ENCODE results near the gene MYMX.

The MYMX gene

DNA sequence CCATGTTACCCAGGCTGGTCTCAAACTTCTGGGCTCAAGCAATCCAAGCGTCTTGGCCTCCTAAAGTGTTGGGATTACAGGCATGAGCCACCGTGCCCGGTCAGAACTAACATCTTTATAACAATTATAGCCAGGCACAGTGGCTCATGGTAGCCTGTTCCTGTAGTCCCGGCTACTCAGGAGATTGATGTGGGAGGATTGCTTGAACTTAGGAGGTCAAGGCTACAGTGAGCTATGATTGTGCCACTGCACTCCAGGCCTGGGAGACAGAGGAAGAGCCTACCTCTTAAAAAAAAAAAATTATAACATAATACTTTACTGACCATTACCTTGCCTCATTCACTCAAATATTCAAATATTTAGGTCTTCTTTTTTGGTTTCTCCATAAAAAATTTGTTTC is 16.8 kb upstream of the MYMX start:
- H3K27ac ChIP-seq: no peak overlapping the region
- no peak for TF ChIP-seq ZFX (IDR thresholded peaks at IDR 0.05)
- TF ChIP-seq, protein P1, sequence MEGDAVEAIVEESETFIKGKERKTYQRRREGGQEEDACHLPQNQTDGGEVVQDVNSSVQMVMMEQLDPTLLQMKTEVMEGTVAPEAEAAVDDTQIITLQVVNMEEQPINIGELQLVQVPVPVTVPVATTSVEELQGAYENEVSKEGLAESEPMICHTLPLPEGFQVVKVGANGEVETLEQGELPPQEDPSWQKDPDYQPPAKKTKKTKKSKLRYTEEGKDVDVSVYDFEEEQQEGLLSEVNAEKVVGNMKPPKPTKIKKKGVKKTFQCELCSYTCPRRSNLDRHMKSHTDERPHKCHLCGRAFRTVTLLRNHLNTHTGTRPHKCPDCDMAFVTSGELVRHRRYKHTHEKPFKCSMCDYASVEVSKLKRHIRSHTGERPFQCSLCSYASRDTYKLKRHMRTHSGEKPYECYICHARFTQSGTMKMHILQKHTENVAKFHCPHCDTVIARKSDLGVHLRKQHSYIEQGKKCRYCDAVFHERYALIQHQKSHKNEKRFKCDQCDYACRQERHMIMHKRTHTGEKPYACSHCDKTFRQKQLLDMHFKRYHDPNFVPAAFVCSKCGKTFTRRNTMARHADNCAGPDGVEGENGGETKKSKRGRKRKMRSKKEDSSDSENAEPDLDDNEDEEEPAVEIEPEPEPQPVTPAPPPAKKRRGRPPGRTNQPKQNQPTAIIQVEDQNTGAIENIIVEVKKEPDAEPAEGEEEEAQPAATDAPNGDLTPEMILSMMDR (conservative IDR thresholded peaks at IDR 0.05): no peak

DNA sequence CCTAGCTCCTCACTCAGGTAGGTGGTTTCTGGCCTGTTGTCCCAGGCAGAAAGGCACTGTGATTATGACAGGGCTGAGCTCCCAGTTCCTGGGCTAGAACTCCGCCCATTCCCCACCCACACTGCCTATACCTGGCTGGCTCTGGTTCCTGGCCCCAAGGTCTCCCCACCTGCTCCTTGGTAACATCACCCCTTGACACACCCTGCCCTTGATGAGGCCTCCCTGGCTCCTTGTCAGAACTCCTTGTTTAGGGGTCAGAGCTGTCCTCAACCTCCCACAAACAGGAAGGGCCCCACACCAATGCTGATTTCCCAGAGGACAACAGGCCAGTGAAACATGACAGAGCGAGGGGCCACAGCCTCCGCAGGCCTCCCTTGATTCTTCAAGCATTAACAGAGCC is 15.5 kb upstream of the MYMX start:
- no peak overlapping the region for H3K27ac ChIP-seq
- TF ChIP-seq, protein P1 (conservative IDR thresholded peaks at IDR 0.05): no peak
- TF ChIP-seq ZFX (IDR thresholded peaks at IDR 0.05): no peak

- no peak for TF ChIP-seq ZFX (IDR thresholded peaks at IDR 0.05)
- TF ChIP-seq, protein P1 (conservative IDR thresholded peaks at IDR 0.05): no peak
- H3K27ac ChIP-seq: no peak overlapping the region
These were observed 15.0 kb upstream of the MYMX start for GRCh38 chr6:44201638-44202303.

DNA sequence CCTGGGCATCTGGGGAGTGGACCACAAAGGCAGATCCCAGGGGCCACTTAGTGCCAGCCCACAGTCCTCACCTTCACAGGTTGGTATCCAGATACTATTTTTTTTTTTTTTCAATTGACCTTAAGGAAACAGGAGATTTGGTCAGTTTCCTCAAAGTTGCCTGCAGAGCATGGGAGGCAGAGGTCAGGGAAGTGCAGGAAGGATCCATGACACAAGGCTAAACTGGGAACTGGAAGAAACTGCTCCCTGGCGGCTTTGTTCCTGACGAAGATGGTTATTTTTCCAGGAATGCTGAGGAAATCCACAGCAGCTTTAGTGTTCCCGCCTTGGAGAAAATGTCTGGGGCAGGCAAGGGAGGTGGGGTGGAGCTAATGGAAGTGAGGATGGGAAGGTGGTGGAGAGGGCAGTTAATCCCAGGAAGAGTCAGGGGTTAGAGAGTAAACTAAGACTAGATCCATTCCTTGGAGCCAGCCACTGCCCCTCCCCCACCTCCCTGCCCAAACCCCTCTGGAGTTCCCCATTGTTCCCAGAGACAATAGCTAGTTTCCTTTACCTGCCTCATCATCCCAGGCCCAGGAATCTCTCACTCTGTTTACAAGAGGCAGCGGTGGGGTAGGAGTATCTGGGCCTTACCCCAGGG is 14.3 kb upstream of the MYMX start:
- no peak for TF ChIP-seq ZFX (IDR thresholded peaks at IDR 0.05)
- TF ChIP-seq, protein P1 (conservative IDR thresholded peaks at IDR 0.05): no peak
- H3K27ac ChIP-seq: no peak overlapping the region

DNA sequence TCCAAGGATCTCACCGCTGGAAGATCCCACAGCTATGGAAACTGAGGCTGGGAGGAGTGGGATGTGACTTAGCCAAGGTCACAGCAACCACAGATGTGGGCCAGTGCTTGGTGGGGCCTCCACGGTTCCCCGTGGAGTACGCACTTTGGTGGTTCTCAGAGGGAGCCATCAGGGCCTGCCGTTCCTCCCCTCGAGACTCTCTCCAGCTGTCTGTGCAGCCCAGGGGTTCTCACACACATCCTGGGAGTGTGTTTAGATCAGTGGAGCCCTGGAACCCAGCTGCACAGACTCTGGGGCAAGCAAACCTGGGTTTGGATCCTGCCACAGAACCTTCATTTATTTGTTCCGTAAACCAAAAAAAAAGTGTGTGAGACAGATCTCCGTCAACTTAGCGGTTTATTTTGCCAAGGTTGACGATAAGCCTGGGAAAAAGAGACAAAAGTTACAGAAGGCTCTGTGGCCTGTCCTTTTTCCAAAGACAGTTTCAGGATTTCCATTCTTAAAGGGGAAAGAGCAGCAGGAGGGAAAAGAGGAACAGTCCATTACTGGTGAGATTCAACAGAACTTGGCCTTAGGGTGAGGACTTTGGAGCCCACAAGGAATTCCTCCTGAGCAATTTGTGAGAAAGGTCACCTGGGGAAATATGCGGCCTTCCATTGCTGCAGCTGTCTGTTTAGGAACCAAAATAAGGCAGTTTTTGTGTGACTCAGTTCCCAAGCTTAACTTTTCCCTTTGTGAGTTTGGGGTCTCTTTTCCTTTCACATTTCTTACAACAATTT is 13.6 kb upstream of the MYMX start:
- no peak for TF ChIP-seq ZFX (IDR thresholded peaks at IDR 0.05)
- TF ChIP-seq, protein P1 (conservative IDR thresholded peaks at IDR 0.05): no peak
- H3K27ac ChIP-seq: no peak overlapping the region

- TF ChIP-seq, protein P1 (conservative IDR thresholded peaks at IDR 0.05): no peak
- no peak for TF ChIP-seq ZFX (IDR thresholded peaks at IDR 0.05)
These were observed 12.8 kb upstream of the MYMX start for GRCh38 chr6:44203955-44204354.

DNA sequence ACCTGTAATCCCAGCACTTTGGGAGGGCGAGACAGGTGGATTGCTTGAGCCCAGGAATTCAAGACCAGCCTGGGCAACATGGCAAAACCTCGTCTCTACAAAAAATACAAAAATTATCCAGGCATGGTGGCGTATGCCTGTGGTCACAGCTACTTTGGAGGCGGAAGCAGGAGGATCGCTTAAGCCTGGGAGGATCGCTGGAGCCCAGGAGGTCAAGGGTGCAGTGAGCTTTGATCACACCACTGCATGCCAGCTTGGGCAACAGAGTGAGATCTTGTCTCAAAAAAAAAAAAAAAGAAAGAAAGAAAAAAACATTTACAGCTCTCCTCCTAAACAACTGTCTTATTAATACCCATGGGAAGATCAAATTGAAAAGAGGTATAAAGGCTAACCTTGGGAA is 8.8 kb upstream of the MYMX start:
- no peak overlapping the region for H3K27ac ChIP-seq
- TF ChIP-seq ZFX (IDR thresholded peaks at IDR 0.05): no peak
- TF ChIP-seq, protein P1 (conservative IDR thresholded peaks at IDR 0.05): no peak

More at GRCh38 chr6:44203955-44204354, 12.8 kb upstream of the MYMX start:
- no peak overlapping the region for H3K27ac ChIP-seq

Data from C4-2B (cell line).